Kidney glomerular epithelial cell (primary cell): ENCODE results near the gene GHRHR.
A peak's percentile ranks its signal among the peaks of the same experiment; 100 is the strongest.

Source experiments
- DNase-seq: peaks from one replicate; lab custom pipeline; 2025; lab: John Stamatoyannopoulos, UW

The GHRHR gene

GRCh38 chr7:30928254-30928872 lies 35.4 kb upstream of the GHRHR start:
- DNase-seq: no peak

GRCh38 chr7:30929686-30930085 lies 34.1 kb upstream of the GHRHR start:
- DNase-seq: no peak

GRCh38 chr7:30930621-30931020 lies 33.1 kb upstream of the GHRHR start:
- no peak for DNase-seq

- DNase-seq: peak; percentile 69
Observed at GRCh38 chr7:30931161-30931928, 32.4 kb upstream of the GHRHR start.

- no peak for DNase-seq
Observed at GRCh38 chr7:30931929-30932540, 31.7 kb upstream of the GHRHR start.

- DNase-seq: peak; percentile 27
Observed at GRCh38 chr7:30932562-30932961, 31.2 kb upstream of the GHRHR start.

- DNase-seq: no peak
Observed at GRCh38 chr7:30933124-30933974, 30.4 kb upstream of the GHRHR start.

- no peak for DNase-seq
Observed at GRCh38 chr7:30934225-30934624, 29.5 kb upstream of the GHRHR start.

- no peak for DNase-seq
Observed at GRCh38 chr7:30934732-30935568, 28.8 kb upstream of the GHRHR start.

GRCh38 chr7:30935569-30935877 lies 28.2 kb upstream of the GHRHR start:
- no peak for DNase-seq

- no peak for DNase-seq
Observed at GRCh38 chr7:30936650-30937245, 27.0 kb upstream of the GHRHR start.

- no peak for DNase-seq
Observed at GRCh38 chr7:30937416-30937815, 26.3 kb upstream of the GHRHR start.

- DNase-seq: peak; percentile 68
Observed at GRCh38 chr7:30938435-30939316, 25.1 kb upstream of the GHRHR start.

GRCh38 chr7:30941582-30942323 lies 22.0 kb upstream of the GHRHR start:
- no peak for DNase-seq

GRCh38 chr7:30950197-30950596 lies 13.6 kb upstream of the GHRHR start:
- DNase-seq: no peak

- DNase-seq: no peak
Observed at GRCh38 chr7:30954914-30955313, 8.8 kb upstream of the GHRHR start.

- DNase-seq: no peak
Observed at GRCh38 chr7:30956704-30957103, 7.0 kb upstream of the GHRHR start.

- no peak for DNase-seq
Observed at GRCh38 chr7:30965372-30965771, 1.6 kb downstream of the GHRHR start.

- no peak for DNase-seq
Observed at GRCh38 chr7:30965883-30966282, 2.1 kb downstream of the GHRHR start.

GRCh38 chr7:30968294-30968693 lies 4.5 kb downstream of the GHRHR start:
- DNase-seq: no peak
